ENCODE data around the gene C22orf39. TPM values are rescaled to one million over a fixed set of nuclear protein-coding genes. Genes with fewer than 3 reads are reported as not detected.

C22orf39 gene
- total RNA-seq, 1 experiment from 2014 or later, result 26.5 TPM

DNA sequence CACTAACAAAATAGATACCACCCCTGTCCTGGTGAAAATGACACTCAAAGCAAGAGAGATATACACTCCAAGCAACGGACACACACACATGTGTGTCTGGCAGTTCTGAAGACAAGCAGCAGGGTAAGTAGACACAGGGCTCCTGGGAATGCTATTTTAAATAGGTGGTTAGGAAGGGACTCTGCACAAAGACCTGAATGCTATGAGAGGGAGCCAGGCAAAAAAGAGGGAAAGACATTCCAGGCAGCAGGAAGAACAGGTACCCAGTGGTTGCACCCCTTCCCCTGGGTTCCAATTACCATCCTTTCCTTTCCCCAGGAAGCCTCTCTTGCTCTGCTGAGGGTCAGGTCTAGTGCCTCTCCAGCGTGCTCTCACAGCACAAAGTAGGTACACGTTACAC lies 28.5 kb upstream of the C22orf39 start:
- ATAC-seq, result no peak
- Mint-ChIP-seq H3K9me3 (no peaks in the 10 kb centered on the region), H3K27ac (no peak overlapping the region; the same call in 1 of the 2 replicates), H3K4me3 (no peak overlapping the region), H3K36me3 (peaks cover 20% of the 10 kb centered on the region), H3K4me1 (peaks cover 23% of the 10 kb centered on the region), H3K27me3 (ENCODE audit: low read depth) (no peaks in the 10 kb centered on the region)
- DNase-seq (ENCODE audit: low spot score), result no peak
- ChIA-PET CTCF (no interaction called here), POLR2A (no interaction called here)
- TF ChIP-seq JUN (CRISPR knock-in tag; IDR thresholded peaks at IDR 0.05) (no peak), ETV6 (CRISPR knock-in tag; IDR thresholded peaks at IDR 0.05) (no peak), ZNF138 (CRISPR knock-in tag; conservative IDR thresholded peaks at IDR 0.05) (no peak), ZNF263 (CRISPR knock-in tag; IDR thresholded peaks at IDR 0.05; ENCODE audit: low read depth) (no peak), ZNF219 (CRISPR knock-in tag; IDR thresholded peaks at IDR 0.05; ENCODE audit: borderline replicate concordance) (no peak), E2F4 (CRISPR knock-in tag; IDR thresholded peaks at IDR 0.05; ENCODE audit: borderline replicate concordance, low read depth) (no peak), MLX (CRISPR knock-in tag; IDR thresholded peaks at IDR 0.05) (no peak), ZNF232 (CRISPR knock-in tag; IDR thresholded peaks at IDR 0.05) (no peak), RORB (CRISPR knock-in tag; IDR thresholded peaks at IDR 0.05) (no peak)
- TF ChIP-seq, protein P1, sequence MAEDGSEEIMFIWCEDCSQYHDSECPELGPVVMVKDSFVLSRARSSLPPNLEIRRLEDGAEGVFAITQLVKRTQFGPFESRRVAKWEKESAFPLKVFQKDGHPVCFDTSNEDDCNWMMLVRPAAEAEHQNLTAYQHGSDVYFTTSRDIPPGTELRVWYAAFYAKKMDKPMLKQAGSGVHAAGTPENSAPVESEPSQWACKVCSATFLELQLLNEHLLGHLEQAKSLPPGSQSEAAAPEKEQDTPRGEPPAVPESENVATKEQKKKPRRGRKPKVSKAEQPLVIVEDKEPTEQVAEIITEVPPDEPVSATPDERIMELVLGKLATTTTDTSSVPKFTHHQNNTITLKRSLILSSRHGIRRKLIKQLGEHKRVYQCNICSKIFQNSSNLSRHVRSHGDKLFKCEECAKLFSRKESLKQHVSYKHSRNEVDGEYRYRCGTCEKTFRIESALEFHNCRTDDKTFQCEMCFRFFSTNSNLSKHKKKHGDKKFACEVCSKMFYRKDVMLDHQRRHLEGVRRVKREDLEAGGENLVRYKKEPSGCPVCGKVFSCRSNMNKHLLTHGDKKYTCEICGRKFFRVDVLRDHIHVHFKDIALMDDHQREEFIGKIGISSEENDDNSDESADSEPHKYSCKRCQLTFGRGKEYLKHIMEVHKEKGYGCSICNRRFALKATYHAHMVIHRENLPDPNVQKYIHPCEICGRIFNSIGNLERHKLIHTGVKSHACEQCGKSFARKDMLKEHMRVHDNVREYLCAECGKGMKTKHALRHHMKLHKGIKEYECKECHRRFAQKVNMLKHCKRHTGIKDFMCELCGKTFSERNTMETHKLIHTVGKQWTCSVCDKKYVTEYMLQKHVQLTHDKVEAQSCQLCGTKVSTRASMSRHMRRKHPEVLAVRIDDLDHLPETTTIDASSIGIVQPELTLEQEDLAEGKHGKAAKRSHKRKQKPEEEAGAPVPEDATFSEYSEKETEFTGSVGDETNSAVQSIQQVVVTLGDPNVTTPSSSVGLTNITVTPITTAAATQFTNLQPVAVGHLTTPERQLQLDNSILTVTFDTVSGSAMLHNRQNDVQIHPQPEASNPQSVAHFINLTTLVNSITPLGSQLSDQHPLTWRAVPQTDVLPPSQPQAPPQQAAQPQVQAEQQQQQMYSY (CRISPR knock-in tag; IDR thresholded peaks at IDR 0.05), result no peak

DNA sequence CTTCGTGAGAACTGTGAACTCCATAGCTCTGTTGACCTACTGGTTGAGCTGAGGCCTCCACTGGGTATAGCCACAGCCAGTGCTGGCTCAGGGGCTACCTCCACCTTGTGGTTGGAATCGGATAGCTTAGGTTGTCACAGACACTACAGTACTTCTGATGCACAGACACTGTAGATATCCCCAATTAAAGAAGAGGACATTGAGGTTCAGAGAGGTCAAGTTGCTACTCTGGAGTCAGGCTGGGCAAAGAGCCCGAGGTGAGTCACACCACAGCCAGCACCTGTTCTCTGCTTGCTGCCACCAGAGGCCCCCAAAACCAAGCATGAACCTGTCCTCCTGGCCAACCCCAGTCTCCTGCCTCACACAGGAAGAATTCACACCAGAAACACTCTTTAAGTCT lies 26.1 kb upstream of the C22orf39 start:
- CTCF ChIA-PET, result interaction anchor here (0.6 to 3.0 kb wide), 16 partner anchors 13 to 327 kb away, joined by 3 to 25 read pairs (median 4); partner anchors contain the start of genes C22orf39 and SLC25A1
- H3K36me3 Mint-ChIP-seq, result peaks cover 33% of the 10 kb centered on the region

DNA sequence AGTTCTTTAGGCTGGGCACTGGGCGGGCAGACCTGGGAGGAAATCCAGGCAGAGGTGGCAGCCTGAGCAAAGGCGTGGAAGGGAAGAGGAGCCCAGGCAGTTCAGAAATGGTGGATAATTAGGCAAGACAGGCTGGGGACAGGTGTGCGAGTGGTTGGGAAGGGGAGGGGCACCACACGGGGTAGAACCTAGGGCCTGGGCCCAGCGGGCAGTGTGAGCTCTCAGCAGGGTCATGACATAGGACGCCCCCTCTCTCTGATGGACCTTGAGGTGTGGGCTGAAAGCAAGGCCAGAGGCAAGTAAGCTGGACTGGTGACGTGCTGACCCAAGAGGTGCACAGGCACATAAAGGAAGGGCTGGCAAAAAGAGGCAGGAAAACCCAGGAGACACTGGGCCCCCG lies 24.7 kb upstream of the C22orf39 start:
- no peak for DNase-seq (ENCODE audit: low spot score)
- ChIA-PET CTCF (interaction anchor here (3.0 kb wide), 1 partner anchor 293 kb away, joined by 25 read pairs; the partner anchor contains the start of gene SLC25A1), POLR2A (no interaction called here)
- no peak for TF ChIP-seq KAT7 (CRISPR knock-in tag; IDR thresholded peaks at IDR 0.05; ENCODE audit: borderline replicate concordance)
- peaks cover 45% of the 10 kb centered on the region for H3K36me3 Mint-ChIP-seq
- no peak overlapping the region for H3K27ac Mint-ChIP-seq
- H3K4me3 Mint-ChIP-seq, result no peak overlapping the region
- no peak for ATAC-seq
- H3K27me3 Mint-ChIP-seq (ENCODE audit: low read depth), result no peaks in the 10 kb centered on the region
- no peaks in the 10 kb centered on the region for H3K9me3 Mint-ChIP-seq
- peaks cover 2% of the 10 kb centered on the region for H3K4me1 Mint-ChIP-seq

More for the DNA sequence above, 26.1 kb upstream of the C22orf39 start:
- Mint-ChIP-seq H3K27ac (no peak overlapping the region), H3K27me3 (ENCODE audit: low read depth) (no peaks in the 10 kb centered on the region), H3K4me1 (peaks cover 12% of the 10 kb centered on the region), H3K4me3 (no peak overlapping the region), H3K9me3 (no peaks in the 10 kb centered on the region)
- no peak; the same call in 1 of the 2 replicates for ATAC-seq
- TF ChIP-seq ZNF263 (CRISPR knock-in tag; IDR thresholded peaks at IDR 0.05; ENCODE audit: low read depth) (no peak), FOXP4 (CRISPR knock-in tag; IDR thresholded peaks at IDR 0.05) (no peak), ZNF423 (CRISPR knock-in tag; IDR thresholded peaks at IDR 0.05) (no peak), GRHL2 (CRISPR knock-in tag; IDR thresholded peaks at IDR 0.05; ENCODE audit: insufficient replicate concordance, severe bottlenecking) (no peak), NFATC4 (CRISPR knock-in tag; IDR thresholded peaks at IDR 0.05) (no peak)
- POLR2A ChIA-PET, result no interaction called here
- DNase-seq (ENCODE audit: low spot score), result no peak
